OCI-LY7 (cell line): ENCODE measurements around the gene ZNF550. TPM values are rescaled to one million over a fixed set of nuclear protein-coding genes. Genes with fewer than 3 reads are reported as not detected.
A peak's percentile ranks its signal among the peaks of the same experiment; 100 is the strongest.
"Not testable (repeated sequence)": the region's sequence is repeated elsewhere in the genome, so short reads cannot be mapped to it uniquely, and the experiment has no call there.

Experiments
- BruUV-seq: library from RNA; stranded (reverse); fragments of 400-500 nt; replicated peaks from 2 replicates; lab custom pipeline; 2021; lab: Mats Ljungman, UMichigan
- CTCF ChIA-PET: fragments of 300-600 bp; sonication (Branson Sonifier 250); formaldehyde crosslinking; loops from one replicate; lab custom pipeline; 2022; ENCODE audit warnings: antibody characterized with exemption; ENCODE audit not compliant: unreplicated experiment; lab: Charles Lee
- POLR2A ChIA-PET: fragments of 300-600 bp; sonication (Branson Sonifier 250); formaldehyde crosslinking; loops from one replicate; lab custom pipeline; 2022; ENCODE audit warnings: antibody characterized with exemption; lab: Charles Lee
- DNase-seq: peaks from one replicate; pipeline ENCODE4 v3.0.0-alpha.2; 2015; ENCODE audit warnings: low spot score
- H2AFZ ChIP-seq: fragments of 200-600 bp; sonication (generic), shearing (Covaris generic); 2 replicates; pipeline ENCODE4 v1.6.1; 2014; ENCODE audit warnings: mild to moderate bottlenecking, antibody characterized with exemption, low read length, moderate library complexity
- H3K27ac ChIP-seq: fragments of 200-600 bp; sonication (generic); 2 replicates; pipeline ENCODE4 v1.5.1; 2014; ENCODE audit warnings: mixed run types, low read depth, mild to moderate bottlenecking, moderate library complexity, low read length, inconsistent platforms; ENCODE audit not compliant: poor library complexity, severe bottlenecking
- H3K36me3 ChIP-seq: fragments of 200-600 bp; sonication (generic); 2 replicates; pipeline ENCODE4 v1.6.1; 2014; ENCODE audit warnings: mild to moderate bottlenecking, antibody characterized with exemption, low read length, moderate library complexity, mixed read lengths; ENCODE audit not compliant: insufficient read depth
- H3K4me1 ChIP-seq: fragments of 200-600 bp; sonication (generic); 2 replicates; pipeline ENCODE4 v1.5.1; 2014; ENCODE audit warnings: mild to moderate bottlenecking, low read length; ENCODE audit not compliant: insufficient read depth, poor library complexity, severe bottlenecking
- H3K4me2 ChIP-seq: fragments of 200-600 bp; sonication (generic); 2 replicates; pipeline ENCODE4 v1.6.1; 2014; ENCODE audit warnings: mild to moderate bottlenecking, low read length
- H3K4me3 ChIP-seq: fragments of 200-600 bp; sonication (generic); 2 replicates; pipeline ENCODE4 v1.5.1; 2014; ENCODE audit warnings: mild to moderate bottlenecking, low read depth, low read length; ENCODE audit not compliant: poor library complexity, severe bottlenecking
- H3K79me2 ChIP-seq: fragments of 200-600 bp; sonication (generic); 2 replicates; pipeline ENCODE4 v1.6.1; 2016; ENCODE audit warnings: low read depth, mild to moderate bottlenecking, low read length, moderate library complexity, mixed read lengths; ENCODE audit not compliant: insufficient read depth
- H3K9me2 ChIP-seq: fragments of 200-600 bp; sonication (generic); 2 replicates; pipeline ENCODE4 v1.6.1; 2016; ENCODE audit warnings: mild to moderate bottlenecking, low read length, mixed read lengths; ENCODE audit not compliant: insufficient read depth
- H3K9me3 ChIP-seq: fragments of 200-600 bp; sonication (generic); 2 replicates; pipeline ENCODE4 v1.6.1; 2014; ENCODE audit warnings: mild to moderate bottlenecking, mixed run types, low read length, mixed read lengths
- H4K20me1 ChIP-seq: fragments of 200-600 bp; sonication (generic); 2 replicates; pipeline ENCODE4 v1.6.1; 2014; ENCODE audit warnings: mild to moderate bottlenecking, antibody characterized with exemption, low read length, moderate library complexity, mixed read lengths; ENCODE audit not compliant: insufficient read depth
- intact Hi-C: fragments of 100-400 bp; cut with micrococcal nuclease; formaldehyde crosslinking; loops from one replicate; pipeline ENCODE4 v1.10.0; 2022; ENCODE audit not compliant: unreplicated experiment
- total RNA-seq, 2 experiments: library from RNA; depleted of rRNA in 1 of 2; stranded (reverse); fragments of >200 nt in 1 of 2; shearing (Covaris generic) in 1 of 2; gene quantifications; 2 replicates each; pipeline ENCODE4 v1.2.3, GENCODE V29; 2014 to 2022

ZNF550 gene
- total RNA-seq, 2 experiments from 2014 or later = 6.3 to 6.8 TPM

- H3K9me2 ChIP-seq, H3K4me1 ChIP-seq, intact Hi-C loops, H3K27ac ChIP-seq, H4K20me1 ChIP-seq, H3K36me3 ChIP-seq, BruUV-seq, H3K79me2 ChIP-seq, POLR2A ChIA-PET: not testable (repeated sequence)
- DNase-seq = peak; percentile 95
- Histone ChIP-seq H2AFZ (peak within 1 kb of the TSS; percentile 99), H3K4me2 (peak within 1 kb of the TSS; percentile 80), H3K9me3 (peaks cover 11% of the 10 kb centered on the region; the same call in 1 of the 2 replicates), H3K4me3 (peak within 1 kb of the TSS; percentile 97)
- CTCF ChIA-PET = interaction anchor here (0.6 kb wide), 1 partner anchor 124 kb away, joined by 4 read pairs; the partner anchor contains the start of genes TRAPPC2B and ZNF547
Measured at GRCh38 chr19:57487477-57488298, 72.0 kb downstream of the ZNF550 start, which contains the start of gene ZNF419. Gene ZNF419 (plus strand): TSS chr19:57487750. CDS start chr19:57487951, 201 bp downstream.

Other genes starting within 250 kb of the ZNF550 start
- gene ZNF543, start 239.4 kb downstream of the ZNF550 start, total RNA-seq (2014; rRNA removed; shearing (Covaris generic)) = 11.5 and 14.6 TPM in 2 replicates
- gene ZNF543, start 239.4 kb downstream of the ZNF550 start, total RNA-seq (2022) = 9.4 and 10.9 TPM in 2 replicates
- 5.0 and 6.8 TPM in 2 replicates for gene ZNF304, start 208.6 kb downstream of the ZNF550 start, total RNA-seq (2014; rRNA removed; shearing (Covaris generic))
- gene ZNF304, start 208.6 kb downstream of the ZNF550 start, total RNA-seq (2022) = 5.8 and 6.8 TPM in 2 replicates
- 12.7 and 19.3 TPM in 2 replicates for gene TRAPPC2B, start 196.3 kb downstream of the ZNF550 start, total RNA-seq (2014; rRNA removed; shearing (Covaris generic))
- 8.7 and 9.8 TPM in 2 replicates for gene TRAPPC2B, start 196.3 kb downstream of the ZNF550 start, total RNA-seq (2022)
- gene ZNF547, start 196.3 kb downstream of the ZNF550 start, total RNA-seq (2014; rRNA removed; shearing (Covaris generic)) = 2.8 and 3.9 TPM in 2 replicates
- 4.5 and 4.8 TPM in 2 replicates for gene ZNF547, start 196.3 kb downstream of the ZNF550 start, total RNA-seq (2022)
- 18.9 and 23.9 TPM in 2 replicates for gene ZNF548, start 170.0 kb downstream of the ZNF550 start, total RNA-seq (2014; rRNA removed; shearing (Covaris generic))
- 41.8 and 42.4 TPM in 2 replicates for gene ZNF548, start 170.0 kb downstream of the ZNF550 start, total RNA-seq (2022)
- 18.9 and 31.4 TPM in 2 replicates for gene ZNF17, start 148.7 kb downstream of the ZNF550 start, total RNA-seq (2014; rRNA removed; shearing (Covaris generic))
- gene ZNF17, start 148.7 kb downstream of the ZNF550 start, total RNA-seq (2022) = 14.9 and 15.9 TPM in 2 replicates
- 27.1 and 30.1 TPM in 2 replicates for gene ZNF749, start 124.5 kb downstream of the ZNF550 start, total RNA-seq (2014; rRNA removed; shearing (Covaris generic))
- gene ZNF749, start 124.5 kb downstream of the ZNF550 start, total RNA-seq (2022) = 14.2 and 18.0 TPM in 2 replicates
- gene VN1R1, start 102.7 kb downstream of the ZNF550 start, total RNA-seq (2014; rRNA removed; shearing (Covaris generic)) = not detected in 2 replicates
- not detected in 2 replicates for gene VN1R1, start 102.7 kb downstream of the ZNF550 start, total RNA-seq (2022)
- 0.85 and 0.88 TPM in 2 replicates for gene ZNF772, start 82.3 kb downstream of the ZNF550 start, total RNA-seq (2014; rRNA removed; shearing (Covaris generic))
- 1.1 and 1.5 TPM in 2 replicates for gene ZNF772, start 82.3 kb downstream of the ZNF550 start, total RNA-seq (2022)
- 5.0 and 7.2 TPM in 2 replicates for gene ZNF419, start 72.1 kb downstream of the ZNF550 start, total RNA-seq (2014; rRNA removed; shearing (Covaris generic))
- gene ZNF419, start 72.1 kb downstream of the ZNF550 start, total RNA-seq (2022) = 6.7 and 10.5 TPM in 2 replicates
- 9.6 and 12.0 TPM in 2 replicates for gene ZNF773, start 59.9 kb downstream of the ZNF550 start, total RNA-seq (2014; rRNA removed; shearing (Covaris generic))
- 6.1 and 8.7 TPM in 2 replicates for gene ZNF773, start 59.9 kb downstream of the ZNF550 start, total RNA-seq (2022)
- 6.1 and 7.5 TPM in 2 replicates for gene ZNF549, start 32.5 kb downstream of the ZNF550 start, total RNA-seq (2014; rRNA removed; shearing (Covaris generic))
- gene ZNF549, start 32.5 kb downstream of the ZNF550 start, total RNA-seq (2022) = 6.6 and 8.8 TPM in 2 replicates
- gene ZNF416, start 19.0 kb upstream of the ZNF550 start, total RNA-seq (2014; rRNA removed; shearing (Covaris generic)) = 4.6 and 5.0 TPM in 2 replicates
- 3.1 and 4.9 TPM in 2 replicates for gene ZNF416, start 19.0 kb upstream of the ZNF550 start, total RNA-seq (2022)
- 0.47 and 0.98 TPM in 2 replicates for gene ZIK1, start 24.3 kb upstream of the ZNF550 start, total RNA-seq (2014; rRNA removed; shearing (Covaris generic))
- gene ZIK1, start 24.3 kb upstream of the ZNF550 start, total RNA-seq (2022) = not detected in 2 replicates
- 6.2 and 13.4 TPM in 2 replicates for gene ZNF530, start 40.0 kb upstream of the ZNF550 start, total RNA-seq (2014; rRNA removed; shearing (Covaris generic))
- gene ZNF530, start 40.0 kb upstream of the ZNF550 start, total RNA-seq (2022) = 7.7 and 8.0 TPM in 2 replicates
- 11.1 and 19.9 TPM in 2 replicates for gene ZNF134, start 54.4 kb upstream of the ZNF550 start, total RNA-seq (2014; rRNA removed; shearing (Covaris generic))
- 7.7 and 11.0 TPM in 2 replicates for gene ZNF134, start 54.4 kb upstream of the ZNF550 start, total RNA-seq (2022)
- gene ZNF211, start 73.3 kb upstream of the ZNF550 start, total RNA-seq (2014; rRNA removed; shearing (Covaris generic)) = 12.1 and 19.0 TPM in 2 replicates
- gene ZNF211, start 73.3 kb upstream of the ZNF550 start, total RNA-seq (2022) = 10.5 and 15.2 TPM in 2 replicates
- not detected in 2 replicates for gene ZSCAN4, start 109.1 kb upstream of the ZNF550 start, total RNA-seq (2014; rRNA removed; shearing (Covaris generic))
- not detected in 2 replicates for gene ZSCAN4, start 109.1 kb upstream of the ZNF550 start, total RNA-seq (2022)
- 14.2 and 21.3 TPM in 2 replicates for gene ZNF551, start 122.1 kb upstream of the ZNF550 start, total RNA-seq (2014; rRNA removed; shearing (Covaris generic))
- 10.5 and 12.0 TPM in 2 replicates for gene ZNF551, start 122.1 kb upstream of the ZNF550 start, total RNA-seq (2022)
- gene ZNF154, start 149.3 kb upstream of the ZNF550 start, total RNA-seq (2014; rRNA removed; shearing (Covaris generic)) = not detected in 2 replicates
- gene ZNF154, start 149.3 kb upstream of the ZNF550 start, total RNA-seq (2022) = not detected in 2 replicates
- 9.2 and 10.8 TPM in 2 replicates for gene ZNF671, start 167.8 kb upstream of the ZNF550 start, total RNA-seq (2014; rRNA removed; shearing (Covaris generic))
- gene ZNF671, start 167.8 kb upstream of the ZNF550 start, total RNA-seq (2022) = 9.8 and 11.4 TPM in 2 replicates
- gene ZNF776, start 187.0 kb upstream of the ZNF550 start, total RNA-seq (2014; rRNA removed; shearing (Covaris generic)) = 17.3 and 36.0 TPM in 2 replicates
- 19.6 and 20.6 TPM in 2 replicates for gene ZNF776, start 187.0 kb upstream of the ZNF550 start, total RNA-seq (2022)
- 19.7 and 21.6 TPM in 2 replicates for gene ZNF586, start 209.8 kb upstream of the ZNF550 start, total RNA-seq (2014; rRNA removed; shearing (Covaris generic))
- 23.8 and 25.2 TPM in 2 replicates for gene ZNF586, start 209.8 kb upstream of the ZNF550 start, total RNA-seq (2022)